ENCODE results near the gene ZDHHC20. TPM values are rescaled to one million over a fixed set of nuclear protein-coding genes. Genes with fewer than 3 reads are reported as not detected.

The ZDHHC20 gene
- total RNA-seq, 4 donors from 2014 or later = 29.9 to 104 (median 76.9) TPM

- DNase-seq = no peak
- WGBS, 2 donors (ENCODE audit: low coverage in 1 of 2) = 97% methylated on average over 2 of the region's 2 CpGs; no CpG with 5 or more reads in 1 of the 2 donors
- H3K9me3 ChIP-seq = no peaks in the 10 kb centered on the region
- TF ChIP-seq POLR2A (IDR thresholded peaks at IDR 0.05) (no peak), POLR2AphosphoS5 (IDR thresholded peaks at IDR 0.05) (no peak), CTCF (IDR thresholded peaks at IDR 0.05) (no peak), EP300 (IDR thresholded peaks at IDR 0.05; ENCODE audit: low read depth) (no peak)
- intact Hi-C loops (cut with DNase I; ENCODE audit: low total_unique reads) (no loop called here), in situ Hi-C loops (cut with MboI; ENCODE audit: low pct_ligation_motif_present in 1 of 4, low pct_unique_long_range_greater_than_20kb in 1 of 4, low sequenced_read_pairs in 3 of 4) (no loop called here)
- no peaks in the 10 kb centered on the region for H3K27me3 ChIP-seq
- no peaks in the 10 kb centered on the region for H3K4me1 ChIP-seq
- no peak overlapping the region for H3K4me3 ChIP-seq
- H3K36me3 ChIP-seq = no peaks in the 10 kb centered on the region
- H3K27ac ChIP-seq = no peak overlapping the region
These were observed 125.9 kb downstream of the ZDHHC20 start for GRCh38 chr13:21333186-21333585.

GRCh38 chr13:21330126-21330861 is 128.8 kb downstream of the ZDHHC20 start:
- H3K27me3 ChIP-seq = no peaks in the 10 kb centered on the region
- in situ Hi-C loops (cut with MboI; ENCODE audit: low pct_ligation_motif_present in 1 of 4, low pct_unique_long_range_greater_than_20kb in 1 of 4, low sequenced_read_pairs in 3 of 4) (no loop called here), intact Hi-C loops (cut with DNase I; ENCODE audit: low total_unique reads) (no loop called here)
- H3K36me3 ChIP-seq = no peaks in the 10 kb centered on the region
- peaks cover 0 to 5% (median 4%) of the 10 kb centered on the region in 4 donors for H3K4me1 ChIP-seq
- no peaks in the 10 kb centered on the region for H3K9me3 ChIP-seq
- 54 to 69% methylated on average over 6 to 7 of the region's 8 CpGs for WGBS, 2 donors (ENCODE audit: low coverage in 1 of 2)
- no peak overlapping the region for H3K4me3 ChIP-seq
- H3K27ac ChIP-seq = no peak overlapping the region
- DNase-seq = no peak
- no peak for TF ChIP-seq POLR2A (IDR thresholded peaks at IDR 0.05)
- no peak for TF ChIP-seq POLR2AphosphoS5 (IDR thresholded peaks at IDR 0.05)
- TF ChIP-seq CTCF (IDR thresholded peaks at IDR 0.05) = no peak
- TF ChIP-seq EP300 (IDR thresholded peaks at IDR 0.05; ENCODE audit: low read depth) = no peak

GRCh38 chr13:21328836-21329477 is 130.1 kb downstream of the ZDHHC20 start:
- no peaks in the 10 kb centered on the region for H3K27me3 ChIP-seq
- no peak overlapping the region for H3K27ac ChIP-seq
- TF ChIP-seq POLR2A (IDR thresholded peaks at IDR 0.05) (no peak), POLR2AphosphoS5 (IDR thresholded peaks at IDR 0.05) (no peak), CTCF (IDR thresholded peaks at IDR 0.05) (no peak)
- in situ Hi-C loops (cut with MboI; ENCODE audit: low pct_ligation_motif_present in 1 of 4, low pct_unique_long_range_greater_than_20kb in 1 of 4, low sequenced_read_pairs in 3 of 4) = no loop called here
- H3K4me1 ChIP-seq = peaks cover 0 to 5% (median 4%) of the 10 kb centered on the region in 4 donors
- no peak overlapping the region for H3K4me3 ChIP-seq
- DNase-seq = no peak
- 65 to 78% methylated on average over 5 to 6 of the region's 6 CpGs for WGBS, 2 donors (ENCODE audit: low coverage in 1 of 2)
- intact Hi-C loops (cut with DNase I; ENCODE audit: low total_unique reads) = no loop called here
- H3K36me3 ChIP-seq = no peaks in the 10 kb centered on the region
- H3K9me3 ChIP-seq = no peaks in the 10 kb centered on the region

GRCh38 chr13:21328201-21328600 is 130.9 kb downstream of the ZDHHC20 start:
- Histone ChIP-seq H3K4me1 (peaks cover 0 to 5% (median 4%) of the 10 kb centered on the region in 4 donors), H3K27me3 (no peaks in the 10 kb centered on the region), H3K4me3 (no peak overlapping the region), H3K27ac (no peak overlapping the region), H3K9me3 (no peaks in the 10 kb centered on the region), H3K36me3 (no peaks in the 10 kb centered on the region)
- intact Hi-C loops (cut with DNase I; ENCODE audit: low total_unique reads) (no loop called here), in situ Hi-C loops (cut with MboI; ENCODE audit: low pct_ligation_motif_present in 1 of 4, low pct_unique_long_range_greater_than_20kb in 1 of 4, low sequenced_read_pairs in 3 of 4) (no loop called here)
- DNase-seq = no peak
- TF ChIP-seq POLR2A (IDR thresholded peaks at IDR 0.05) = no peak
- no peak for TF ChIP-seq CTCF (IDR thresholded peaks at IDR 0.05)
- WGBS, 2 donors (ENCODE audit: low coverage in 1 of 2) = 65% methylated on average over 6 of the region's 6 CpGs; no CpG with 5 or more reads in 1 of the 2 donors
